ENCODE results near the gene ANKRD30B. TPM values are rescaled to one million over a fixed set of nuclear protein-coding genes. Genes with fewer than 3 reads are reported as not detected.
"Not testable (repeated sequence)": the region's sequence is repeated elsewhere in the genome, so short reads cannot be mapped to it uniquely, and the experiment has no call there.

Gene ANKRD30B
- total RNA-seq, 1 experiment from 2014 or later = not detected

- no peaks in the 10 kb centered on the region for H3K9me3 Mint-ChIP-seq (ENCODE audit: low read depth, unreplicated experiment)
- H3K4me3 Mint-ChIP-seq (ENCODE audit: low read depth, unreplicated experiment) = no peak overlapping the region
- H3K36me3 Mint-ChIP-seq (ENCODE audit: insufficient read depth, unreplicated experiment) = no peaks in the 10 kb centered on the region
- CTCF ChIA-PET = interaction anchor here (0.6 kb wide), 1 partner anchor 108 kb away, joined by 10 read pairs; no protein-coding TSS in a partner anchor
- no peak for TF ChIP-seq CTCF (IDR thresholded peaks at IDR 0.05; ENCODE audit: unreplicated experiment)
- H3K27ac Mint-ChIP-seq (ENCODE audit: unreplicated experiment) = no peak overlapping the region
- intact Hi-C loops (cut with micrococcal nuclease; ENCODE audit: unreplicated experiment) = no loop called here
- no TSS peak for BruUV-seq (replicated peaks)
- DNase-seq = no peak
- H3K4me1 Mint-ChIP-seq (ENCODE audit: low read depth, unreplicated experiment) = no peaks in the 10 kb centered on the region
- no peaks in the 10 kb centered on the region for H3K27me3 Mint-ChIP-seq (ENCODE audit: unreplicated experiment)
Observed at GRCh38 chr18:14746897-14747296, 1.1 kb upstream of the ANKRD30B start.

- intact Hi-C loops (cut with micrococcal nuclease; ENCODE audit: unreplicated experiment) = no loop called here
- CTCF ChIA-PET = no interaction called here
Observed at GRCh38 chr18:14748496-14748895, 524 bp downstream of the ANKRD30B start.

GRCh38 chr18:14763566-14763965 is 15.6 kb downstream of the ANKRD30B start:
- H3K36me3 Mint-ChIP-seq (ENCODE audit: insufficient read depth, unreplicated experiment); DNase-seq; CTCF ChIA-PET; H3K27me3 Mint-ChIP-seq (ENCODE audit: unreplicated experiment); H3K4me1 Mint-ChIP-seq (ENCODE audit: low read depth, unreplicated experiment); intact Hi-C loops (cut with micrococcal nuclease; ENCODE audit: unreplicated experiment); BruUV-seq (replicated peaks); H3K27ac Mint-ChIP-seq (ENCODE audit: unreplicated experiment); H3K4me3 Mint-ChIP-seq (ENCODE audit: low read depth, unreplicated experiment); H3K9me3 Mint-ChIP-seq (ENCODE audit: low read depth, unreplicated experiment): not testable (repeated sequence)

More at GRCh38 chr18:14748496-14748895, 524 bp downstream of the ANKRD30B start:
- no peaks in the 10 kb centered on the region for H3K27me3 Mint-ChIP-seq (ENCODE audit: unreplicated experiment)
- BruUV-seq (replicated peaks) = no TSS peak
- no peak for TF ChIP-seq CTCF (IDR thresholded peaks at IDR 0.05; ENCODE audit: unreplicated experiment)
- H3K9me3 Mint-ChIP-seq (ENCODE audit: low read depth, unreplicated experiment) = peaks cover 5% of the 10 kb centered on the region
- no peaks in the 10 kb centered on the region for H3K36me3 Mint-ChIP-seq (ENCODE audit: insufficient read depth, unreplicated experiment)
- no peak overlapping the region for H3K4me3 Mint-ChIP-seq (ENCODE audit: low read depth, unreplicated experiment)
- H3K4me1 Mint-ChIP-seq (ENCODE audit: low read depth, unreplicated experiment) = no peaks in the 10 kb centered on the region
- H3K27ac Mint-ChIP-seq (ENCODE audit: unreplicated experiment) = no peak overlapping the region
- no peak for DNase-seq

- Mint-ChIP-seq H3K9me3 (ENCODE audit: low read depth, unreplicated experiment) (peaks cover 12% of the 10 kb centered on the region), H3K36me3 (ENCODE audit: insufficient read depth, unreplicated experiment) (peaks cover 3% of the 10 kb centered on the region), H3K27ac (ENCODE audit: unreplicated experiment) (no peak overlapping the region), H3K4me1 (ENCODE audit: low read depth, unreplicated experiment) (no peaks in the 10 kb centered on the region), H3K27me3 (ENCODE audit: unreplicated experiment) (no peaks in the 10 kb centered on the region), H3K4me3 (ENCODE audit: low read depth, unreplicated experiment) (no peak overlapping the region)
- CTCF ChIA-PET = no interaction called here
- no TSS peak for BruUV-seq (replicated peaks)
- intact Hi-C loops (cut with micrococcal nuclease; ENCODE audit: unreplicated experiment) = no loop called here
- no peak for DNase-seq
- TF ChIP-seq CTCF (IDR thresholded peaks at IDR 0.05; ENCODE audit: unreplicated experiment) = no peak
Observed at GRCh38 chr18:14767474-14767873, 19.5 kb downstream of the ANKRD30B start.

- Mint-ChIP-seq H3K27ac (ENCODE audit: unreplicated experiment) (no peak overlapping the region), H3K27me3 (ENCODE audit: unreplicated experiment) (no peaks in the 10 kb centered on the region), H3K4me3 (ENCODE audit: low read depth, unreplicated experiment) (no peak overlapping the region), H3K4me1 (ENCODE audit: low read depth, unreplicated experiment) (no peaks in the 10 kb centered on the region), H3K36me3 (ENCODE audit: insufficient read depth, unreplicated experiment) (peaks cover 3% of the 10 kb centered on the region), H3K9me3 (ENCODE audit: low read depth, unreplicated experiment) (peaks cover 11% of the 10 kb centered on the region)
- BruUV-seq (replicated peaks) = no TSS peak
- intact Hi-C loops (cut with micrococcal nuclease; ENCODE audit: unreplicated experiment) = no loop called here
- no peak for TF ChIP-seq CTCF (IDR thresholded peaks at IDR 0.05; ENCODE audit: unreplicated experiment)
- DNase-seq = no peak
- CTCF ChIA-PET = no interaction called here
Observed at GRCh38 chr18:14768241-14768640, 20.3 kb downstream of the ANKRD30B start.

All from Calu3 (cell line).